HG03342 (cell line): ENCODE measurements around the gene MYBBP1A.

Experiments used
- ATAC-seq: cut with Tn5 transposase; IDR thresholded peaks from one replicate; pipeline ENCODE4 v1.9.1; 2021; ENCODE audit warnings: mild to moderate bottlenecking, moderate library complexity; ENCODE audit not compliant: unreplicated experiment

The MYBBP1A gene

GRCh38 chr17:4505187-4505586, 50.0 kb downstream of the MYBBP1A start:
- ATAC-seq: no peak

- ATAC-seq: no peak
Measured at GRCh38 chr17:4504188-4504587, 51.0 kb downstream of the MYBBP1A start.

- no peak for ATAC-seq
Measured at GRCh38 chr17:4503283-4504025, 51.7 kb downstream of the MYBBP1A start.

- ATAC-seq: no peak
Measured at GRCh38 chr17:4502466-4503154, 52.6 kb downstream of the MYBBP1A start.

GRCh38 chr17:4501295-4501949, 53.8 kb downstream of the MYBBP1A start:
- no peak for ATAC-seq

- no peak for ATAC-seq
Measured at GRCh38 chr17:4500191-4500571, 55.0 kb downstream of the MYBBP1A start.

GRCh38 chr17:4499431-4500190, 55.6 kb downstream of the MYBBP1A start:
- no peak for ATAC-seq

GRCh38 chr17:4498461-4499397, 56.5 kb downstream of the MYBBP1A start, which contains the start of gene SPNS2:
SPNS2 (plus strand) TSS chr17:4498881; CDS start chr17:4499048, 167 bp downstream.
- ATAC-seq: no peak

GRCh38 chr17:4497101-4497824, 57.9 kb downstream of the MYBBP1A start:
- ATAC-seq: no peak

- no peak for ATAC-seq
Measured at GRCh38 chr17:4492721-4493561, 62.2 kb downstream of the MYBBP1A start.

GRCh38 chr17:4490637-4491061, 64.5 kb downstream of the MYBBP1A start:
- ATAC-seq: no peak

GRCh38 chr17:4490109-4490591, 65.0 kb downstream of the MYBBP1A start:
- no peak for ATAC-seq

GRCh38 chr17:4488989-4489595, 66.1 kb downstream of the MYBBP1A start:
- no peak for ATAC-seq
